ENCODE data around the gene TNIK. TPM values are rescaled to one million over a fixed set of nuclear protein-coding genes. Genes with fewer than 3 reads are reported as not detected.

Gene TNIK
- total RNA-seq, 1 experiment from 2014 or later, result 0.69 TPM

GRCh38 chr3:171138027-171138426 is 322.2 kb downstream of the TNIK start:
- no TSS peak for BruUV-seq (replicated peaks)

DNA sequence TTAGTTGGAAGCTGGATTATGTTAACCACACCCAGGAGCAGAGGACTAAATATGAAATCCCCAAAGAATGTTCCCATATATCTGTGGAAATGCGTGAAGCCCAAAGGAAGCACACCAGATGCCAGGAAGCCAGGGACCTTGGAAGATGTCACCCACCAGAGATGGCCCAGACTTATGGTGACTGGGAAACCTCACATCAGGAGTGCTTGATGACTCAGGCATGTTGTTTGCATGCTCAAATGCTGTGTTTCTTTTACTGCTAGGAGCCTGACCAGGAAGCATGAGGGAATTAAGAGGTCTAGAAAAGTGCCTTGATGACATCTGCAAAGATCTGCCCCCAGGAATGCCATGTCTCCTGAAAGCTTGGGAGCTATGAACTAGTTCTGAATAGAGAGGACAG is 324.7 kb downstream of the TNIK start:
- Histone ChIP-seq H3K4me1 (ENCODE audit: insufficient read depth, low read length, poor library complexity, severe bottlenecking) (no peaks in the 10 kb centered on the region), H3K4me3 (ENCODE audit: low read depth, low read length, poor library complexity, severe bottlenecking) (no peak overlapping the region), H3K36me3 (ENCODE audit: insufficient read depth, low read length, poor library complexity, severe bottlenecking) (no peaks in the 10 kb centered on the region), H3K9me3 (ENCODE audit: low read depth, low read length, poor library complexity, severe bottlenecking) (no peaks in the 10 kb centered on the region), H3K27ac (ENCODE audit: low read depth, low read length, poor library complexity, severe bottlenecking) (no peak overlapping the region), H3K27me3 (replicated peaks; ENCODE audit: insufficient read depth, low read depth, low read length, poor library complexity) (no peaks in the 10 kb centered on the region)
- no TSS peak for BruUV-seq (replicated peaks)
- POLR2A ChIA-PET (ENCODE audit: low non-redundant PET), result no interaction called here
- CTCF ChIA-PET, result no interaction called here
- no peak for DNase-seq (ENCODE audit: low spot score)
- TF ChIP-seq, protein P1, sequence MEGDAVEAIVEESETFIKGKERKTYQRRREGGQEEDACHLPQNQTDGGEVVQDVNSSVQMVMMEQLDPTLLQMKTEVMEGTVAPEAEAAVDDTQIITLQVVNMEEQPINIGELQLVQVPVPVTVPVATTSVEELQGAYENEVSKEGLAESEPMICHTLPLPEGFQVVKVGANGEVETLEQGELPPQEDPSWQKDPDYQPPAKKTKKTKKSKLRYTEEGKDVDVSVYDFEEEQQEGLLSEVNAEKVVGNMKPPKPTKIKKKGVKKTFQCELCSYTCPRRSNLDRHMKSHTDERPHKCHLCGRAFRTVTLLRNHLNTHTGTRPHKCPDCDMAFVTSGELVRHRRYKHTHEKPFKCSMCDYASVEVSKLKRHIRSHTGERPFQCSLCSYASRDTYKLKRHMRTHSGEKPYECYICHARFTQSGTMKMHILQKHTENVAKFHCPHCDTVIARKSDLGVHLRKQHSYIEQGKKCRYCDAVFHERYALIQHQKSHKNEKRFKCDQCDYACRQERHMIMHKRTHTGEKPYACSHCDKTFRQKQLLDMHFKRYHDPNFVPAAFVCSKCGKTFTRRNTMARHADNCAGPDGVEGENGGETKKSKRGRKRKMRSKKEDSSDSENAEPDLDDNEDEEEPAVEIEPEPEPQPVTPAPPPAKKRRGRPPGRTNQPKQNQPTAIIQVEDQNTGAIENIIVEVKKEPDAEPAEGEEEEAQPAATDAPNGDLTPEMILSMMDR (conservative IDR thresholded peaks at IDR 0.05; ENCODE audit: low read depth, low read length), result no peak
- no peak for TF ChIP-seq EZH2 (IDR thresholded peaks at IDR 0.05; ENCODE audit: borderline replicate concordance, low read depth, low read length, poor library complexity, severe bottlenecking)
- intact Hi-C loops (cut with micrococcal nuclease; ENCODE audit: unreplicated experiment), result no loop called here

More at GRCh38 chr3:171138027-171138426, 322.2 kb downstream of the TNIK start:
- H3K9me3 ChIP-seq (ENCODE audit: low read depth, low read length, poor library complexity, severe bottlenecking), result no peaks in the 10 kb centered on the region
- CTCF ChIA-PET, result no interaction called here
- no peak overlapping the region for H3K27ac ChIP-seq (ENCODE audit: low read depth, low read length, poor library complexity, severe bottlenecking)
- no peaks in the 10 kb centered on the region for H3K27me3 ChIP-seq (replicated peaks; ENCODE audit: insufficient read depth, low read depth, low read length, poor library complexity)
- TF ChIP-seq, protein P1 (conservative IDR thresholded peaks at IDR 0.05; ENCODE audit: low read depth, low read length), result no peak
- TF ChIP-seq EZH2 (IDR thresholded peaks at IDR 0.05; ENCODE audit: borderline replicate concordance, low read depth, low read length, poor library complexity, severe bottlenecking), result no peak
- intact Hi-C loops (cut with micrococcal nuclease; ENCODE audit: unreplicated experiment), result no loop called here
- POLR2A ChIA-PET (ENCODE audit: low non-redundant PET), result no interaction called here
- DNase-seq (ENCODE audit: low spot score), result no peak
- H3K36me3 ChIP-seq (ENCODE audit: insufficient read depth, low read length, poor library complexity, severe bottlenecking), result no peaks in the 10 kb centered on the region
- H3K4me1 ChIP-seq (ENCODE audit: insufficient read depth, low read length, poor library complexity, severe bottlenecking), result no peaks in the 10 kb centered on the region
- no peak overlapping the region for H3K4me3 ChIP-seq (ENCODE audit: low read depth, low read length, poor library complexity, severe bottlenecking)

- intact Hi-C loops (cut with micrococcal nuclease; ENCODE audit: unreplicated experiment), result no loop called here
- ChIA-PET CTCF (no interaction called here), POLR2A (ENCODE audit: low non-redundant PET) (no interaction called here)
- Histone ChIP-seq H3K27ac (ENCODE audit: low read depth, low read length, poor library complexity, severe bottlenecking) (no peak overlapping the region), H3K27me3 (replicated peaks; ENCODE audit: insufficient read depth, low read depth, low read length, poor library complexity) (no peaks in the 10 kb centered on the region), H3K4me1 (ENCODE audit: insufficient read depth, low read length, poor library complexity, severe bottlenecking) (no peaks in the 10 kb centered on the region), H3K9me3 (ENCODE audit: low read depth, low read length, poor library complexity, severe bottlenecking) (no peaks in the 10 kb centered on the region), H3K36me3 (ENCODE audit: insufficient read depth, low read length, poor library complexity, severe bottlenecking) (no peaks in the 10 kb centered on the region), H3K4me3 (ENCODE audit: low read depth, low read length, poor library complexity, severe bottlenecking) (no peak overlapping the region)
- DNase-seq (ENCODE audit: low spot score), result no peak
- BruUV-seq (replicated peaks), result no TSS peak
- TF ChIP-seq, protein P1 (conservative IDR thresholded peaks at IDR 0.05; ENCODE audit: low read depth, low read length), result no peak
- no peak for TF ChIP-seq EZH2 (IDR thresholded peaks at IDR 0.05; ENCODE audit: borderline replicate concordance, low read depth, low read length, poor library complexity, severe bottlenecking)
These were observed 326.2 kb downstream of the TNIK start for GRCh38 chr3:171133796-171134569.

Measured in A673 (cell line).